Activated CD8-positive, alpha-beta memory T cell treated with anti-CD3 and anti-CD28 coated beads for 1 hour (primary cell): ENCODE data around the gene TPPP2.

ENCODE experiments used
- DNase-seq, 2 donors: peaks; one replicate each; pipeline ENCODE4 v3.0.0-alpha.2; 2020; ENCODE audit warnings: low read depth in 1 of 2; ENCODE audit errors: extremely low read depth in 1 of 2

Gene TPPP2

GRCh38 chr14:21016413-21017190 lies 13.4 kb upstream of the TPPP2 start:
- DNase-seq, result no peak

- no peak for DNase-seq
Measured at GRCh38 chr14:21017528-21018245, 12.3 kb upstream of the TPPP2 start.

- no peak for DNase-seq
Measured at GRCh38 chr14:21018286-21018685, 11.7 kb upstream of the TPPP2 start.

GRCh38 chr14:21018781-21019180 lies 11.2 kb upstream of the TPPP2 start:
- no peak for DNase-seq

- DNase-seq, result no peak
Measured at GRCh38 chr14:21019366-21019765, 10.7 kb upstream of the TPPP2 start.

- DNase-seq, result no peak
Measured at GRCh38 chr14:21020977-21021545, 9.0 kb upstream of the TPPP2 start.

- no peak for DNase-seq
Measured at GRCh38 chr14:21022686-21023085, 7.3 kb upstream of the TPPP2 start.

- no peak for DNase-seq
Measured at GRCh38 chr14:21023174-21023573, 6.8 kb upstream of the TPPP2 start.

- DNase-seq, result no peak
Measured at GRCh38 chr14:21023817-21024584, 6.0 kb upstream of the TPPP2 start.

- peak; percentile 42 to 73 for DNase-seq
Measured at GRCh38 chr14:21024585-21025370, 5.2 kb upstream of the TPPP2 start, which contains the start of gene NDRG2. Gene NDRG2 (minus strand): TSS chr14:21025061. CDS start chr14:21023315, 1,746 bp downstream.

- DNase-seq, result no peak
Measured at GRCh38 chr14:21025371-21026273, 4.4 kb upstream of the TPPP2 start.

GRCh38 chr14:21026274-21026987 lies 3.6 kb upstream of the TPPP2 start:
- no peak for DNase-seq

- no peak for DNase-seq
Measured at GRCh38 chr14:21026988-21027315, 3.1 kb upstream of the TPPP2 start.

GRCh38 chr14:21030531-21030930 lies 514 bp downstream of the TPPP2 start:
- no peak for DNase-seq

GRCh38 chr14:21032326-21033132 lies 2.5 kb downstream of the TPPP2 start:
- DNase-seq, result no peak

- no peak for DNase-seq
Measured at GRCh38 chr14:21033133-21033698, 3.2 kb downstream of the TPPP2 start.

- no peak for DNase-seq
Measured at GRCh38 chr14:21034707-21035106, 4.7 kb downstream of the TPPP2 start, which contains the start of gene RNASE13. Gene RNASE13 (minus strand): TSS chr14:21034807. CDS start chr14:21034288, 519 bp downstream.

- no peak for DNase-seq
Measured at GRCh38 chr14:21036751-21037150, 6.7 kb downstream of the TPPP2 start.
